H1 (cell line): Measurements from ENCODE around the gene MTFR1L. TPM values are rescaled to one million over a fixed set of nuclear protein-coding genes. Genes with fewer than 3 reads are reported as not detected.
A peak's percentile ranks its signal among the peaks of the same experiment; 100 is the strongest.

Source experiments
- CTCF ChIA-PET: fragments of 300-600 bp; sonication (Branson Sonifier 250); formaldehyde crosslinking; loops from one replicate; lab custom pipeline; 2021; ENCODE audit not compliant: partially characterized antibody; lab: Charles Lee
- POLR2A ChIA-PET: fragments of 300-600 bp; sonication (Branson Sonifier 250); formaldehyde crosslinking; loops from one replicate; lab custom pipeline; 2021; ENCODE audit warnings: inconsistent platforms; ENCODE audit not compliant: partially characterized antibody; lab: Charles Lee
- DNase-seq, 2 experiments: peaks; one replicate each; pipeline versions ENCODE4 v3.0.0 to v3.0.0-alpha.2; 2010 to 2022; ENCODE audit warnings: low spot score in 2 of 2, low read depth in 1 of 2, mixed read lengths in 1 of 2
- FAIRE-seq: peaks from 2 replicates; lab custom pipeline; 2011; peaks lifted over from hg19 to GRCh38; lab: Jason Lieb, UNC
- H2AFZ ChIP-seq: 2 replicates; pipeline ENCODE4 v1.8.1; 2012; ENCODE audit warnings: low read length, inconsistent platforms
- H2AK5ac ChIP-seq: 2 replicates; pipeline ENCODE4 v1.6.1; 2013; ENCODE audit warnings: low read depth, low read length
- H2BK120ac ChIP-seq: replicated peaks from 2 replicates; pipeline ENCODE3; 2013; ENCODE audit warnings: low read depth, low read length, inconsistent platforms
- H2BK12ac ChIP-seq: 2 replicates; pipeline ENCODE4 v1.6.1; 2013; ENCODE audit warnings: low read depth, low read length
- H2BK15ac ChIP-seq: 2 replicates; pipeline ENCODE4 v1.6.1; 2013; ENCODE audit warnings: low read length
- H2BK20ac ChIP-seq: 2 replicates; pipeline ENCODE4 v1.6.1; 2013; ENCODE audit warnings: low read length
- H2BK5ac ChIP-seq: 2 replicates; pipeline ENCODE4 v1.6.1; 2013; ENCODE audit warnings: low read depth, low read length
- H3K14ac ChIP-seq: 2 replicates; pipeline ENCODE4 v1.6.1; 2013; ENCODE audit warnings: inconsistent platforms; ENCODE audit not compliant: insufficient read length
- H3K18ac ChIP-seq: 2 replicates; pipeline ENCODE4 v1.6.1; 2013; ENCODE audit warnings: low read length; ENCODE audit errors: extremely low read depth
- H3K23ac ChIP-seq: 2 replicates; pipeline ENCODE4 v1.6.1; 2013; ENCODE audit warnings: inconsistent platforms; ENCODE audit not compliant: insufficient read length
- H3K23me2 ChIP-seq: 2 replicates; pipeline ENCODE4 v1.6.1; 2013; ENCODE audit warnings: low read depth, low read length
- H3K27ac ChIP-seq: 2 replicates; pipeline ENCODE4 v1.6.1; 2011; ENCODE audit warnings: low read depth, low read length, inconsistent platforms
- H3K27me3 ChIP-seq, 4 experiments: replicated peaks in 1 of 4; 1 replicate in 1 of 4; 2 replicates in 3 of 4; pipeline versions ENCODE4 v1.6.1 to v1.8.1; 2011 to 2013; ENCODE audit warnings: low read length in 3 of 4, mild to moderate bottlenecking in 3 of 4, inconsistent platforms in 2 of 4, mixed read lengths in 2 of 4, moderate library complexity in 1 of 4; ENCODE audit not compliant: control insufficient read depth in 3 of 4, insufficient read depth in 3 of 4; ENCODE audit errors: extremely low read depth in 1 of 4
- H3K36me3 ChIP-seq, 4 experiments: 2 replicates each; pipeline versions ENCODE4 v1.6.1 to v1.8.1; 2011 to 2013; ENCODE audit warnings: mild to moderate bottlenecking in 4 of 4, low read length in 3 of 4, moderate library complexity in 2 of 4, control low read depth in 1 of 4, inconsistent platforms in 1 of 4; ENCODE audit not compliant: insufficient read depth in 4 of 4, control insufficient read depth in 2 of 4
- H3K4ac ChIP-seq: replicated peaks from 2 replicates; pipeline ENCODE3; 2013; ENCODE audit warnings: low read length, low read depth, mixed read lengths, inconsistent platforms; ENCODE audit not compliant: insufficient read length
- H3K4me1 ChIP-seq, 4 experiments: replicated peaks in 1 of 4; 1 replicate in 1 of 4; 2 replicates in 3 of 4; pipeline versions ENCODE4 v1.6.1 to v1.8.1; 2011 to 2013; ENCODE audit warnings: low read length in 3 of 4, inconsistent platforms in 2 of 4, mixed read lengths in 1 of 4; ENCODE audit not compliant: insufficient read depth in 4 of 4, control insufficient read depth in 3 of 4
- H3K4me2 ChIP-seq, 2 experiments: 2 replicates each; pipeline versions ENCODE4 v1.6.1 to v1.8.1; 2011 to 2013; ENCODE audit warnings: low read depth in 2 of 2, low read length in 2 of 2, control low read depth in 1 of 2, inconsistent platforms in 1 of 2, mild to moderate bottlenecking in 1 of 2; ENCODE audit not compliant: insufficient read depth in 1 of 2
- H3K4me3 ChIP-seq, 4 experiments: fragments of 200-600, 300-600 bp in 1 of 4; sonication (generic), shearing (Covaris generic), sonication (Bioruptor Twin) in 1 of 4; 2 replicates each; pipeline versions ENCODE4 v1.5.1 to v1.8.1; 2011 to 2016; ENCODE audit warnings: low read length in 4 of 4, low read depth in 3 of 4, control low read depth in 2 of 4, inconsistent platforms in 2 of 4, mild to moderate bottlenecking in 2 of 4, mixed read lengths in 1 of 4, moderate library complexity in 1 of 4; ENCODE audit not compliant: insufficient read depth in 2 of 4; ENCODE audit errors: extremely low read depth in 1 of 4
- H3K56ac ChIP-seq: replicated peaks from 2 replicates; pipeline ENCODE3; 2013; ENCODE audit warnings: low read depth, mild to moderate bottlenecking, mixed read lengths, low read length, inconsistent platforms; ENCODE audit not compliant: insufficient read length
- H3K79me1 ChIP-seq: 2 replicates; pipeline ENCODE4 v1.6.1; 2013; ENCODE audit warnings: low read depth, low read length, control low read depth
- H3K79me2 ChIP-seq, 2 experiments: 2 replicates each; pipeline versions ENCODE4 v1.6.1 to v1.8.1; 2012 to 2013; ENCODE audit warnings: low read length in 2 of 2, mild to moderate bottlenecking in 2 of 2, inconsistent platforms in 1 of 2; ENCODE audit not compliant: insufficient read depth in 2 of 2, control insufficient read depth in 1 of 2
- H3K9ac ChIP-seq, 4 experiments: replicated peaks in 1 of 4; 1 replicate in 1 of 4; 2 replicates in 3 of 4; pipeline versions ENCODE4 v1.6.1 to v1.8.1; 2011 to 2013; ENCODE audit warnings: low read depth in 3 of 4, low read length in 3 of 4, control low read depth in 2 of 4, mild to moderate bottlenecking in 2 of 4, moderate library complexity in 2 of 4, inconsistent platforms in 1 of 4; ENCODE audit errors: extremely low read depth in 1 of 4
- H3K9me3 ChIP-seq, 2 experiments: 2 replicates each; pipeline versions ENCODE4 v1.6.1 to v1.8.1; 2012 to 2013; ENCODE audit warnings: mild to moderate bottlenecking in 2 of 2, moderate library complexity in 2 of 2, control low read depth in 1 of 2, inconsistent platforms in 1 of 2, low read depth in 1 of 2, low read length in 1 of 2, mixed read lengths in 1 of 2; ENCODE audit not compliant: insufficient read depth in 2 of 2
- H4K20me1 ChIP-seq, 2 experiments: replicated peaks in 1 of 2; 2 replicates each; pipeline versions ENCODE3 to v1.8.1; 2011 to 2013; ENCODE audit warnings: inconsistent platforms in 2 of 2, low read length in 2 of 2, mild to moderate bottlenecking in 1 of 2; ENCODE audit not compliant: insufficient read depth in 2 of 2, control insufficient read depth in 1 of 2
- H4K5ac ChIP-seq: 2 replicates; pipeline ENCODE4 v1.6.1; 2013; ENCODE audit warnings: low read length, low read depth, mixed read lengths, inconsistent platforms; ENCODE audit not compliant: insufficient read length
- H4K8ac ChIP-seq: 2 replicates; pipeline ENCODE4 v1.8.0; 2013; ENCODE audit warnings: mild to moderate bottlenecking, moderate library complexity, low read length, inconsistent platforms; ENCODE audit not compliant: insufficient read depth; ENCODE audit errors: extremely low read depth
- H4K91ac ChIP-seq: replicated peaks from 2 replicates; pipeline ENCODE3; 2013; ENCODE audit warnings: low read length, mixed read lengths, inconsistent platforms; ENCODE audit not compliant: insufficient read length
- BACH1 ChIP-seq: IDR thresholded peaks from 2 replicates; pipeline ENCODE4 v1.6.1; 2012; ENCODE audit warnings: low read length, improper control_type of control experiment
- E2F6 ChIP-seq: IDR thresholded peaks from 2 replicates; pipeline ENCODE4 v1.6.1; 2012; ENCODE audit warnings: inconsistent platforms
- EGR1 ChIP-seq: IDR thresholded peaks from 2 replicates; pipeline ENCODE4 v1.6.1; 2011; ENCODE audit warnings: low read depth, low read length, borderline replicate concordance
- EP300 ChIP-seq, 2 experiments: IDR thresholded peaks; 1 replicate in 1 of 2; 2 replicates in 1 of 2; pipeline ENCODE4 v1.6.1; 2011 to 2012; ENCODE audit warnings: low read depth in 2 of 2, low read length in 2 of 2, mild to moderate bottlenecking in 2 of 2, borderline replicate concordance in 1 of 2, inconsistent platforms in 1 of 2, moderate library complexity in 1 of 2
- EZH2 ChIP-seq: fragments of 200-600 bp; sonication (generic); IDR thresholded peaks from 2 replicates; pipeline ENCODE4 v1.7.1; 2012; ENCODE audit warnings: low read depth, mild to moderate bottlenecking, moderate library complexity, low read length, inconsistent platforms; ENCODE audit not compliant: severe bottlenecking
- GABPA ChIP-seq: IDR thresholded peaks from 2 replicates; pipeline ENCODE4 v1.6.1; 2011; ENCODE audit warnings: mild to moderate bottlenecking, low read length, moderate library complexity, borderline replicate concordance; ENCODE audit not compliant: insufficient read depth
- KDM1A ChIP-seq: fragments of 200-600, 300-600 bp; sonication (generic); IDR thresholded peaks from 2 replicates; pipeline ENCODE4 v1.7.1; 2016; ENCODE audit warnings: mild to moderate bottlenecking, low read length, borderline replicate concordance
- RBBP5 ChIP-seq: IDR thresholded peaks from 2 replicates; pipeline ENCODE4 v1.7.1; 2012; ENCODE audit warnings: low read depth, mild to moderate bottlenecking, inconsistent platforms, low read length, moderate library complexity, borderline replicate concordance
- SIN3A ChIP-seq, 2 experiments: IDR thresholded peaks in 1 of 2; conservative IDR thresholded peaks in 1 of 2; 2 replicates each; pipeline ENCODE4 v1.6.1; 2011 to 2012; ENCODE audit warnings: low read length in 2 of 2, improper control_type of control experiment in 1 of 2, low read depth in 1 of 2, mild to moderate bottlenecking in 1 of 2
- TCF12 ChIP-seq: IDR thresholded peaks from 2 replicates; pipeline ENCODE4 v1.6.1; 2011; ENCODE audit warnings: low read depth, mild to moderate bottlenecking, low read length
- WGBS, 2 experiments: shearing (Covaris generic) in 1 of 2; methylation state at CpG; one replicate each; pipeline versions ENCODE4 v1.1.6 to v1.1.7; 2013 to 2015; ENCODE audit warnings: low lambda C conversion rate in 2 of 2, mixed read lengths in 2 of 2, inconsistent platforms in 1 of 2, low coverage in 1 of 2, missing lambda C conversion rate in 1 of 2; ENCODE audit not compliant: insufficient replicate concordance in 2 of 2, insufficient coverage in 1 of 2, insufficient read length in 1 of 2; ENCODE audit errors: extremely low coverage in 1 of 2, missing lambda C conversion rate in 1 of 2; 5-methylcytosine and 5-hydroxymethylcytosine counted together
- polyA plus RNA-seq, 7 experiments: library from polyadenylated mRNA; depleted of rRNA in 3 of 7; stranded (reverse) in 5 of 7; unstranded in 2 of 7; fragments of >200 nt in 5 of 7; fragments of 200-250 nt in 2 of 7; gene quantifications; 1 replicate in 5 of 7; 2 replicates in 1 of 7; 4 replicates in 1 of 7; pipeline versions ENCODE4 v1.2.1 to v1.2.3, GENCODE V29; 2011 to 2013; ENCODE audit warnings: missing spikeins in 2 of 7, mixed read lengths in 2 of 7
- total RNA-seq: library from RNA; stranded (reverse); fragmentation: NEBNext Ultra II Directional; extraction: Animal tissue kit (Norgen Biotek cat#: 25700); gene quantifications from 2 replicates; pipeline ENCODE4 v1.2.1, GENCODE V29; 2021

The MTFR1L gene
- total and polyA plus RNA-seq, 2 of the 8 experiments (the other 6 are each of a cell fraction or from before 2014, with no cell fraction given), result 20.8 to 23.1 TPM

DNA sequence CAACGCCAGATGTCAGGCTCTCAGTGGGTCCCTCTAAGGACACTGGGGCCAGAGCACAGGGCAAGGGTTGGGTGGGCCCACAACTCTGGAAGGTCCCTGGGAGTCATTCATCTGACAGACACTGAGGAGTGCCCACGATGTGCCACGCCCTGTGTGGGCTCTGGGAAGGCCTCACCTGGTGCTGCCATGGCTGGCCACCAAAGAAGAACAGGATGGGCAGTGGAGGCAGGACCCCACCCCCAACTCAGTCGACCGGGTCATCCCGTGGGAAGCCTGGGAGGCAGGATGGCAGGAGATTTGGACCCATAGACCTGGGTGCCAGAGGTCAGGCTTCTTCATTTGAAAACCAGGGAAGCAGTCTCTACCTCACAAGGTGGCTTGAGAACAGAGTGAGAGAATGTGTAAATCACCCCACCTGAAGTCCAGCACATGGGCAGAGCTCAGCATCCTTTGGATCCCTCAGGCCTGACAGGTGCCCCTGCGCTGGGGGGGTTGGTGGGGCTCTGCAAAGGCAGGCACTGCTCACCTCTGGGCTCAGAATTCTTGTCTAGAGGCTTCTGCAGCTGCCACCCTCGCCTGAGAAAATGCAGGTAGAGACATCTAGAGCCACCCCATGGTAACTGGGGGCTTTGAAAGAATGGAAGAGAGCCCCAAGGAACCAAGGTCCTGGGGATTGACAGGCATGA is 20.9 kb upstream of the MTFR1L start:
- peaks cover 9% of the 10 kb centered on the region; the same call in 1 of the 2 replicates for H3K23me2 ChIP-seq
- H2BK5ac ChIP-seq, result no peak overlapping the region
- H3K27ac ChIP-seq, result no peak overlapping the region
- FAIRE-seq (no peak), DNase-seq (no peak)
- no peaks in the 10 kb centered on the region for H3K9me3 ChIP-seq
- H3K4me3 ChIP-seq, result no peak overlapping the region
- H4K8ac ChIP-seq, result no peak overlapping the region
- H3K18ac ChIP-seq, result no peak overlapping the region; the same call in 1 of the 2 replicates
- H3K36me3 ChIP-seq, result 0 out of 8 replicates have a peak, but pooled peaks cover 0 to 4% (median 0%) of the 10 kb centered on the region in 4 experiments
- CTCF ChIA-PET, result interaction anchor here (0.7 to 8.3 kb wide), 39 partner anchors 12 to 334 kb away, joined by 3 to 83 read pairs (median 5); no protein-coding TSS in a partner anchor
- peaks cover 4 to 14% (median 11%) of the 10 kb centered on the region in 4 experiments; a peak in 6 of 7 replicates for H3K4me1 ChIP-seq
- no peak overlapping the region for H2BK120ac ChIP-seq
- H3K4me2 ChIP-seq, result no peak overlapping the region
- H2AFZ ChIP-seq, result no peak overlapping the region
- H2BK20ac ChIP-seq, result no peak overlapping the region
- H3K56ac ChIP-seq, result no peak overlapping the region
- POLR2A ChIA-PET, result interaction anchor here (1.1 to 2.0 kb wide), 7 partner anchors 11 to 226 kb away, joined by 3 to 6 read pairs (median 5); no protein-coding TSS in a partner anchor
- no peak overlapping the region for H2AK5ac ChIP-seq
- peaks cover 0 to 4% of the 10 kb centered on the region in 2 experiments for H4K20me1 ChIP-seq
- H3K4ac ChIP-seq, result no peak overlapping the region
- no peaks in the 10 kb centered on the region for H3K79me2 ChIP-seq
- no peaks in the 10 kb centered on the region for H3K79me1 ChIP-seq
- H2BK15ac ChIP-seq, result peak overlapping the region; percentile 92; the same call in 1 of the 2 replicates
- peak overlapping the region; percentile 13 for H4K91ac ChIP-seq
- H3K27me3 ChIP-seq, result peaks cover 0 to 2% (median under 1%) of the 10 kb centered on the region in 4 experiments; a peak in 3 of 7 replicates
- no peak overlapping the region for H3K14ac ChIP-seq
- WGBS, 2 experiments, result 89% methylated on average over 8 of the region's 8 CpGs; no CpG with 5 or more reads in 1 of the 2 experiments
- H2BK12ac ChIP-seq, result 0 out of 2 replicates have a peak overlapping the region, but pooled peaks have one; percentile 27
- no peak overlapping the region for H3K23ac ChIP-seq
- no peak overlapping the region for H3K9ac ChIP-seq
- H4K5ac ChIP-seq, result no peak overlapping the region
- TF ChIP-seq E2F6 (no peak), KDM1A (no peak), GABPA (no peak), SIN3A (conservative IDR thresholded peaks at IDR 0.05 in 1 of 2, IDR thresholded peaks at IDR 0.05 in 1 of 2; ENCODE audit: low read depth in 1 of 2, low read length in 2 of 2) (no peak), EZH2 (no peak), EGR1 (no peak), BACH1 (no peak), TCF12 (no peak), RBBP5 (no peak), EP300 (IDR thresholded peaks at IDR 0.05; ENCODE audit: borderline replicate concordance in 1 of 2, low read depth in 2 of 2, low read length in 2 of 2) (no peak)
